OCI-LY3 (cell line): ENCODE measurements around the gene ZNRF2.

ENCODE experiments used
- CTCF ChIP-seq: fragments of 200-600, 300-600 bp; sonication (generic); IDR thresholded peaks from 2 replicates; pipeline ENCODE4 v1.5.1; 2014; ENCODE audit warnings: antibody characterized with exemption, low read length, low read depth
- EZH2phosphoT487 ChIP-seq: fragments of 200-600 bp; shearing (Covaris generic); IDR thresholded peaks from 2 replicates; pipeline ENCODE4 v1.6.1; 2018; ENCODE audit warnings: antibody characterized with exemption, mixed run types, low read depth

- TF ChIP-seq EZH2phosphoT487 (no peak), CTCF (no peak)
Measured at GRCh38 chr7:30260246-30260768, 24.1 kb upstream of the ZNRF2 start.
